HEK293 (cell line): ENCODE measurements around the gene ANOS1.
A peak's percentile ranks its signal among the peaks of the same experiment; 100 is the strongest.

Experiments
- CTCF ChIA-PET: fragments of 350-600 bp; formaldehyde crosslinking; extraction: SDS; loops from one replicate; lab custom pipeline; 2021; ENCODE audit warnings: antibody characterized with exemption; lab: Yijun Ruan, JAX
- POLR2A ChIA-PET: fragments of 300-600 bp; formaldehyde crosslinking; extraction: SDS; loops from one replicate; lab custom pipeline; 2020; ENCODE audit warnings: antibody characterized with exemption, inconsistent platforms; lab: Yijun Ruan, JAX
- H3K27ac ChIP-seq: fragments of 200-500 bp; sonication (Bioruptor generic); 2 replicates; pipeline ENCODE4 v1.5.1; 2014; ENCODE audit warnings: low read depth, low read length, control low read depth, inconsistent platforms; ENCODE audit errors: extremely low read depth
- H3K36me3 ChIP-seq, 2 experiments: fragments of 200-500 bp in 1 of 2; sonication (Bioruptor generic) in 1 of 2; 1 replicate in 1 of 2; 2 replicates in 1 of 2; pipeline ENCODE4 v1.5.1; 2014 to 2017; ENCODE audit warnings: inconsistent platforms in 2 of 2, low read length in 2 of 2; ENCODE audit not compliant: control insufficient read depth in 2 of 2, insufficient read depth in 1 of 2
- H3K4me1 ChIP-seq: fragments of 200-500 bp; sonication (Bioruptor generic); 2 replicates; pipeline ENCODE4 v1.5.1; 2014; ENCODE audit warnings: mild to moderate bottlenecking, low read length, inconsistent platforms; ENCODE audit not compliant: control insufficient read depth, insufficient read depth
- H3K4me3 ChIP-seq: 2 replicates; pipeline ENCODE4 v1.5.1; 2011; ENCODE audit warnings: low read depth, mild to moderate bottlenecking, control low read depth, low read length, moderate library complexity
- H3K9me3 ChIP-seq: fragments of 200-500 bp; sonication (Bioruptor generic); 2 replicates; pipeline ENCODE4 v1.5.1; 2014; ENCODE audit warnings: low read depth, low read length, inconsistent platforms; ENCODE audit not compliant: control insufficient read depth, insufficient read depth
- BCL11B ChIP-seq: fragments of 450-650 bp; formaldehyde crosslinking; IDR thresholded peaks from 2 replicates; pipeline ENCODE4 v1.5.1; 2016; ENCODE audit warnings: low read depth, missing biosample characterization, missing genetic modification characterization
- KLF1 ChIP-seq: fragments of 450-650 bp; formaldehyde crosslinking; IDR thresholded peaks from 2 replicates; pipeline ENCODE4 v1.5.1; 2016; ENCODE audit warnings: missing biosample characterization, missing genetic modification characterization
- SCRT2 ChIP-seq: fragments of 450-650 bp; formaldehyde crosslinking; IDR thresholded peaks from 2 replicates; pipeline ENCODE4 v1.5.1; 2016; ENCODE audit warnings: missing biosample characterization, missing genetic modification characterization
- SP2 ChIP-seq: fragments of 450-650 bp; formaldehyde crosslinking; IDR thresholded peaks from 2 replicates; pipeline ENCODE4 v1.5.1; 2016; ENCODE audit warnings: missing biosample characterization, missing genetic modification characterization
- ZBTB10 ChIP-seq: fragments of 450-650 bp; formaldehyde crosslinking; IDR thresholded peaks from 2 replicates; pipeline ENCODE4 v1.5.1; 2016; ENCODE audit warnings: missing biosample characterization, missing genetic modification characterization
- ZNF202 ChIP-seq: fragments of 450-650 bp; formaldehyde crosslinking; IDR thresholded peaks from 2 replicates; pipeline ENCODE4 v1.5.1; 2016; ENCODE audit warnings: missing biosample characterization, missing genetic modification characterization, borderline replicate concordance
- ZNF37A ChIP-seq: fragments of 450-650 bp; IDR thresholded peaks from 2 replicates; pipeline ENCODE4 v1.5.1; 2018; ENCODE audit warnings: missing biosample characterization, missing genetic modification characterization
- ZNF654 ChIP-seq: fragments of 450-650 bp; formaldehyde crosslinking; IDR thresholded peaks from 2 replicates; pipeline ENCODE4 v1.5.1; 2016; ENCODE audit warnings: low read depth, missing biosample characterization, missing genetic modification characterization
- ZNF664 ChIP-seq: fragments of 450-650 bp; formaldehyde crosslinking; IDR thresholded peaks from 2 replicates; pipeline ENCODE4 v1.5.1; 2016; ENCODE audit warnings: missing biosample characterization, missing genetic modification characterization
- ZNF76 ChIP-seq: fragments of 450-650 bp; formaldehyde crosslinking; IDR thresholded peaks from 2 replicates; pipeline ENCODE4; 2016; ENCODE audit warnings: low read depth, missing biosample characterization, missing genetic modification characterization, borderline replicate concordance
- ZNF843 ChIP-seq: fragments of 450-650 bp; formaldehyde crosslinking; IDR thresholded peaks from 2 replicates; pipeline ENCODE4 v1.5.1; 2016; ENCODE audit warnings: missing biosample characterization, missing genetic modification characterization
- ZSCAN16 ChIP-seq: fragments of 450-650 bp; formaldehyde crosslinking; IDR thresholded peaks from 2 replicates; pipeline ENCODE4 v1.5.1; 2016; ENCODE audit warnings: missing biosample characterization, missing genetic modification characterization

Gene ANOS1

GRCh38 chrX:8749697-8750096 is 17.8 kb upstream of the ANOS1 start:
- no peak overlapping the region for H3K27ac ChIP-seq
- ChIA-PET POLR2A (no interaction called here), CTCF (interaction anchor here (0.7 to 4.4 kb wide), 4 partner anchors 63 to 1367 kb away, joined by 3 to 22 read pairs (median 6); no protein-coding TSS in a partner anchor)
- H3K36me3 ChIP-seq, result no peaks in the 10 kb centered on the region
- TF ChIP-seq ZNF843 (tag by site-specific recombination), result no peak
- no peak for TF ChIP-seq ZSCAN16 (tag by site-specific recombination)
- no peak overlapping the region for H3K4me3 ChIP-seq
- no peaks in the 10 kb centered on the region for H3K4me1 ChIP-seq
- no peaks in the 10 kb centered on the region for H3K9me3 ChIP-seq

GRCh38 chrX:8748855-8749254 is 16.9 kb upstream of the ANOS1 start:
- no peak overlapping the region for H3K4me3 ChIP-seq
- no peaks in the 10 kb centered on the region for H3K4me1 ChIP-seq
- no peak overlapping the region for H3K27ac ChIP-seq
- TF ChIP-seq ZNF202 (no peak), ZNF654 (tag by site-specific recombination) (0 out of 2 replicates have a peak, but pooled peaks have one; percentile 16), ZNF664 (no peak), SCRT2 (tag by site-specific recombination) (no peak), KLF1 (tag by site-specific recombination) (no peak)
- H3K9me3 ChIP-seq, result no peaks in the 10 kb centered on the region
- POLR2A ChIA-PET, result no interaction called here
- CTCF ChIA-PET, result interaction anchor here (1.3 to 4.4 kb wide), 3 partner anchors 64 to 1368 kb away, joined by 6 to 22 read pairs (median 6); no protein-coding TSS in a partner anchor
- H3K36me3 ChIP-seq, result no peaks in the 10 kb centered on the region

- POLR2A ChIA-PET, result no interaction called here
- TF ChIP-seq ZNF654 (tag by site-specific recombination) (peak; percentile 23; the same call in 1 of the 2 replicates), SP2 (no peak)
- Histone ChIP-seq H3K27ac (no peak overlapping the region), H3K4me1 (no peaks in the 10 kb centered on the region), H3K9me3 (no peaks in the 10 kb centered on the region), H3K4me3 (no peak overlapping the region), H3K36me3 (no peaks in the 10 kb centered on the region)
- CTCF ChIA-PET, result interaction anchor here (0.6 to 1.3 kb wide), 8 partner anchors 10 to 819 kb away, joined by 3 to 5 read pairs (median 3); no protein-coding TSS in a partner anchor
Measured at GRCh38 chrX:8743126-8743732, 11.3 kb upstream of the ANOS1 start.

GRCh38 chrX:8741981-8742380 is 10.0 kb upstream of the ANOS1 start:
- Histone ChIP-seq H3K27ac (no peak overlapping the region), H3K36me3 (no peaks in the 10 kb centered on the region), H3K9me3 (no peaks in the 10 kb centered on the region), H3K4me3 (no peak overlapping the region), H3K4me1 (no peaks in the 10 kb centered on the region)
- CTCF ChIA-PET, result interaction anchor here (0.7 to 2.0 kb wide), 6 partner anchors 8 to 752 kb away, joined by 3 to 10 read pairs (median 3); no protein-coding TSS in a partner anchor
- TF ChIP-seq ZNF37A (tag by site-specific recombination) (no peak), BCL11B (no peak)
- POLR2A ChIA-PET, result no interaction called here

GRCh38 chrX:8738588-8739189 is 6.8 kb upstream of the ANOS1 start:
- H3K4me1 ChIP-seq, result no peaks in the 10 kb centered on the region
- ChIA-PET POLR2A (interaction anchor here (0.6 kb wide), 1 partner anchor 9 kb away, joined by 6 read pairs; no protein-coding TSS in a partner anchor), CTCF (interaction anchor here (0.6 to 1.9 kb wide), 20 partner anchors 9 to 1285 kb away, joined by 3 to 6 read pairs (median 4); no protein-coding TSS in a partner anchor)
- TF ChIP-seq ZNF76 (tag by site-specific recombination), result no peak
- peak; percentile 49 for TF ChIP-seq ZNF654 (tag by site-specific recombination)
- TF ChIP-seq ZBTB10 (tag by site-specific recombination), result no peak
- TF ChIP-seq, all 188 proteins: peak for 1
- Histone ChIP-seq H3K27ac (no peak overlapping the region), H3K4me3 (no peak overlapping the region), H3K36me3 (no peaks in the 10 kb centered on the region), H3K9me3 (no peaks in the 10 kb centered on the region)
